ENCODE measurements around the gene VIPR2. TPM values are rescaled to one million over a fixed set of nuclear protein-coding genes. Genes with fewer than 3 reads are reported as not detected.

The VIPR2 gene
- total and polyA plus RNA-seq, 2 donors from 2014 or later: 0.91 to 1.3 TPM

- H3K27ac ChIP-seq (ENCODE audit: low read depth in 2 of 2, low read length in 2 of 2): no peak overlapping the region
- H3K27me3 ChIP-seq (ENCODE audit: control insufficient read depth, insufficient read depth, low read length): no peaks in the 10 kb centered on the region
- intact Hi-C loops (cut with DNase I): no loop called here
- no peaks in the 10 kb centered on the region for H3K9me3 ChIP-seq (ENCODE audit: control insufficient read depth in 2 of 3, insufficient read depth in 1 of 3, low read length in 3 of 3)
- FAIRE-seq (no peak), DNase-seq (peak in 1 of 5 donors; percentile 15)
- TF ChIP-seq CTCF (IDR thresholded peaks at IDR 0.05; ENCODE audit: borderline replicate concordance, extremely low read depth, insufficient read depth): no peak
- H3K36me3 ChIP-seq (ENCODE audit: control insufficient read depth in 2 of 3, insufficient read depth in 3 of 3, low read length in 3 of 3): no peaks in the 10 kb centered on the region
- no peaks in the 10 kb centered on the region for H3K4me1 ChIP-seq (ENCODE audit: control insufficient read depth in 2 of 3, insufficient read depth in 2 of 3, low read depth in 1 of 3, low read length in 3 of 3)
- H3K9ac ChIP-seq (ENCODE audit: low read length in 3 of 3): no peak overlapping the region
- H3K4me3 ChIP-seq (ENCODE audit: low read length in 3 of 3): no peak overlapping the region
These were observed 22.4 kb downstream of the VIPR2 start for GRCh38 chr7:159122276-159122675.

- TF ChIP-seq CTCF (IDR thresholded peaks at IDR 0.05; ENCODE audit: borderline replicate concordance, extremely low read depth, insufficient read depth): no peak
- no peak overlapping the region for H3K9ac ChIP-seq (ENCODE audit: low read length in 3 of 3)
- H3K4me1 ChIP-seq (ENCODE audit: control insufficient read depth in 2 of 3, insufficient read depth in 2 of 3, low read depth in 1 of 3, low read length in 3 of 3): no peaks in the 10 kb centered on the region
- H3K36me3 ChIP-seq (ENCODE audit: control insufficient read depth in 2 of 3, insufficient read depth in 3 of 3, low read length in 3 of 3): no peaks in the 10 kb centered on the region
- intact Hi-C loops (cut with DNase I): no loop called here
- H3K4me3 ChIP-seq (ENCODE audit: low read length in 3 of 3): no peak overlapping the region
- no peaks in the 10 kb centered on the region for H3K27me3 ChIP-seq (ENCODE audit: control insufficient read depth, insufficient read depth, low read length)
- FAIRE-seq: no peak
- H3K9me3 ChIP-seq (ENCODE audit: control insufficient read depth in 2 of 3, insufficient read depth in 1 of 3, low read length in 3 of 3): no peaks in the 10 kb centered on the region
- no peak for DNase-seq
- no peak overlapping the region for H3K27ac ChIP-seq (ENCODE audit: low read depth in 2 of 2, low read length in 2 of 2)
These were observed 23.2 kb downstream of the VIPR2 start for GRCh38 chr7:159121476-159121875.

- Histone ChIP-seq H3K9ac (ENCODE audit: low read length in 3 of 3) (no peak overlapping the region), H3K36me3 (ENCODE audit: control insufficient read depth in 2 of 3, insufficient read depth in 3 of 3, low read length in 3 of 3) (no peaks in the 10 kb centered on the region), H3K27me3 (ENCODE audit: control insufficient read depth, insufficient read depth, low read length) (no peaks in the 10 kb centered on the region), H3K27ac (ENCODE audit: low read depth in 2 of 2, low read length in 2 of 2) (no peak overlapping the region), H3K4me3 (ENCODE audit: low read length in 3 of 3) (no peak overlapping the region), H3K9me3 (ENCODE audit: control insufficient read depth in 2 of 3, insufficient read depth in 1 of 3, low read length in 3 of 3) (no peaks in the 10 kb centered on the region), H3K4me1 (ENCODE audit: control insufficient read depth in 2 of 3, insufficient read depth in 2 of 3, low read depth in 1 of 3, low read length in 3 of 3) (no peaks in the 10 kb centered on the region)
- TF ChIP-seq CTCF (IDR thresholded peaks at IDR 0.05; ENCODE audit: borderline replicate concordance, extremely low read depth, insufficient read depth): no peak
- FAIRE-seq (no peak), DNase-seq (no peak)
- intact Hi-C loops (cut with DNase I): no loop called here
These were observed 23.6 kb downstream of the VIPR2 start for GRCh38 chr7:159121068-159121467.

GRCh38 chr7:159120540-159120919, 24.1 kb downstream of the VIPR2 start:
- intact Hi-C loops (cut with DNase I): no loop called here
- Histone ChIP-seq H3K27ac (ENCODE audit: low read depth in 2 of 2, low read length in 2 of 2) (no peak overlapping the region), H3K4me1 (ENCODE audit: control insufficient read depth in 2 of 3, insufficient read depth in 2 of 3, low read depth in 1 of 3, low read length in 3 of 3) (no peaks in the 10 kb centered on the region), H3K36me3 (ENCODE audit: control insufficient read depth in 2 of 3, insufficient read depth in 3 of 3, low read length in 3 of 3) (no peaks in the 10 kb centered on the region), H3K27me3 (ENCODE audit: control insufficient read depth, insufficient read depth, low read length) (no peaks in the 10 kb centered on the region), H3K9me3 (ENCODE audit: control insufficient read depth in 2 of 3, insufficient read depth in 1 of 3, low read length in 3 of 3) (no peaks in the 10 kb centered on the region), H3K4me3 (ENCODE audit: low read length in 3 of 3) (no peak overlapping the region), H3K9ac (ENCODE audit: low read length in 3 of 3) (no peak overlapping the region)
- DNase-seq (no peak), FAIRE-seq (no peak)
- TF ChIP-seq CTCF (IDR thresholded peaks at IDR 0.05; ENCODE audit: borderline replicate concordance, extremely low read depth, insufficient read depth): no peak

Measured in kidney (tissue), 14 donors.